IPS-20b (cell line): ENCODE data around the gene NSD1.

Experiments used
- H3K27ac ChIP-seq: one replicate; pipeline ENCODE4 v1.5.1; 2013; ENCODE audit warnings: low read length
- H3K27me3 ChIP-seq: 2 replicates; pipeline ENCODE4 v1.6.1; 2013; ENCODE audit warnings: mild to moderate bottlenecking, low read length, inconsistent platforms; ENCODE audit not compliant: insufficient read depth
- H3K36me3 ChIP-seq: 2 replicates; pipeline ENCODE4 v1.6.1; 2013; ENCODE audit warnings: low read depth, mild to moderate bottlenecking, inconsistent platforms, low read length, moderate library complexity; ENCODE audit not compliant: insufficient read depth
- H3K4me1 ChIP-seq: 2 replicates; pipeline ENCODE4 v1.6.1; 2013; ENCODE audit warnings: mild to moderate bottlenecking, control low read depth, inconsistent platforms, low read length, moderate library complexity; ENCODE audit not compliant: insufficient read depth
- H3K4me3 ChIP-seq: 2 replicates; pipeline ENCODE4 v1.5.1; 2013; ENCODE audit warnings: mild to moderate bottlenecking, low read length, inconsistent platforms
- H3K9ac ChIP-seq: 2 replicates; pipeline ENCODE4 v1.6.1; 2013; ENCODE audit warnings: low read depth, mild to moderate bottlenecking, inconsistent platforms, low read length, moderate library complexity
- H3K9me3 ChIP-seq: 2 replicates; pipeline ENCODE4 v1.6.1; 2013; ENCODE audit warnings: mild to moderate bottlenecking, low read depth, low read length, inconsistent platforms; ENCODE audit not compliant: insufficient read depth

Gene NSD1

DNA sequence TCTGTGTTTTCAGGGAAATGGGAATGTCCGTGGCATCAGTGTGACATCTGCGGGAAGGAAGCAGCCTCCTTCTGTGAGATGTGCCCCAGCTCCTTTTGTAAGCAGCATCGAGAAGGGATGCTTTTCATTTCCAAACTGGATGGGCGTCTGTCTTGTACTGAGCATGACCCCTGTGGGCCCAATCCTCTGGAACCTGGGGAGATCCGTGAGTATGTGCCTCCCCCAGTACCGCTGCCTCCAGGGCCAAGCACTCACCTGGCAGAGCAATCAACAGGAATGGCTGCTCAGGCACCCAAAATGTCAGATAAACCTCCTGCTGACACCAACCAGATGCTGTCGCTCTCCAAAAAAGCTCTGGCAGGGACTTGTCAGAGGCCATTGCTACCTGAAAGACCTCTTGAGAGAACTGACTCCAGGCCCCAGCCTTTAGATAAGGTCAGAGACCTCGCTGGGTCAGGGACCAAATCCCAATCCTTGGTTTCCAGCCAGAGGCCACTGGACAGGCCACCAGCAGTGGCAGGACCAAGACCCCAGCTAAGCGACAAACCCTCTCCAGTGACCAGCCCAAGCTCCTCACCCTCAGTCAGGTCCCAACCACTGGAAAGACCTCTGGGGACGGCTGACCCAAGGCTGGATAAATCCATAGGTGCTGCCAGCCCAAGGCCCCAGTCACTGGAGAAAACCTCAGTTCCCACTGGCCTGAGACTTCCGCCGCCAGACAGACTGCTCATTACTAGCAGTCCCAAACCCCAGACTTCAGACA is 160.4 kb downstream of the NSD1 start:
- Histone ChIP-seq H3K9me3 (no peaks in the 10 kb centered on the region), H3K4me3 (no peak overlapping the region), H3K36me3 (peaks cover 93% of the 10 kb centered on the region), H3K27ac (no peak overlapping the region), H3K27me3 (no peaks in the 10 kb centered on the region), H3K4me1 (no peaks in the 10 kb centered on the region), H3K9ac (no peak overlapping the region)

DNA sequence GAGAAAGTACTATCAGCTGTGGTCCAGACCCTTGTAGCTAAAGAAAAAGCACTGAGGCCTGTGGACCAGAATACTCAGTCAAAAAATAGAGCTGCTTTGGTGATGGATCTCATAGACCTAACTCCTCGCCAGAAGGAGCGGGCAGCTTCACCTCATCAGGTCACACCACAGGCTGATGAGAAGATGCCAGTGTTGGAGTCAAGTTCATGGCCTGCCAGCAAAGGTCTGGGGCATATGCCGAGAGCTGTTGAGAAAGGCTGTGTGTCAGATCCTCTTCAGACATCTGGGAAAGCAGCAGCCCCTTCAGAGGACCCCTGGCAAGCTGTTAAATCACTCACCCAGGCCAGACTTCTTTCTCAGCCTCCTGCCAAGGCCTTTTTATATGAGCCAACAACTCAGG is 161.1 kb downstream of the NSD1 start:
- Histone ChIP-seq H3K27ac (no peak overlapping the region), H3K4me1 (no peaks in the 10 kb centered on the region), H3K4me3 (no peak overlapping the region), H3K36me3 (peaks cover 87% of the 10 kb centered on the region), H3K27me3 (no peaks in the 10 kb centered on the region), H3K9ac (no peak overlapping the region), H3K9me3 (no peaks in the 10 kb centered on the region)

DNA sequence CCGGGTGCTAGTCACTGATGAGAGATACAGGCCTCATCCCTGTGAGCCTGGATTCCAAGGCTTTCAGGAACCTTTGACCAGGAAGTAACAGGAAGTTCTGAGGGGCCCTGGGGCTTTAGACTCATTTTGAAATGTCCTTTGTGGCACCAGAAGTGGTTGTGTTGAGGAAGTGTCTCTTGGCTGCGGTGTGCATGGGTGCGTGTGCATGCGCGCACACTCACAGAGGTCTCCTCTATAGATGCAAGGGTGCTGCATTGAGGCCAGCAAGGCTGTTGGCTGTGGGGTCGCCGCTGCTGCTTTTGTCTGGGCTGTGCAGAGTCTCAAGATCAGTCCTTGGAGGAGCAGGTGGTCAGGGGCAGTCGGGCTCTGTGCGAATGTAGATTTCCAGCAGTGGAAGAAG is 162.4 kb downstream of the NSD1 start:
- no peak overlapping the region for H3K9ac ChIP-seq

DNA sequence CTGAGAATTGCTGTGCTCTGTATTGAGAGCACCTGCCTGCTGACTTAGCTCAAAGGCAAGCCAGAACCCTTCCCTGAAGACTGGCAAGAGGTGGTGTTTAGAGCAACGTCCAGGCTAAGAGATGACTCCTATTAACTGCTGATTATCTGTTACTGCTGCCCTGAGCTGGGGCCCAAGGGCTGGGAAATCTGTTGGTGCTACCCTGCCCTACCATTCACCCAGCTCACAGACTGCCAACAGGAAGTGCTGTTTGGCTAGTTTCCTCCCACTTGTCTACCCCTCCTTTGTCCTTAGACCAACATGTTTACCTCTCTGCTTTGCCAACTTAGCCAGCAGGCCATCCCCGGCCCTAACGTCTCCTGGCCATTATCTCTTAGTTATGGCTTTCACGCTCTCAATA is 163.0 kb downstream of the NSD1 start:
- Histone ChIP-seq H3K27ac (no peak overlapping the region), H3K4me1 (no peaks in the 10 kb centered on the region), H3K27me3 (no peaks in the 10 kb centered on the region), H3K9me3 (no peaks in the 10 kb centered on the region), H3K4me3 (no peak overlapping the region), H3K9ac (no peak overlapping the region), H3K36me3 (peaks cover 82% of the 10 kb centered on the region)

More for the DNA sequence above, 162.4 kb downstream of the NSD1 start:
- Histone ChIP-seq H3K36me3 (peaks cover 82% of the 10 kb centered on the region), H3K27me3 (no peaks in the 10 kb centered on the region), H3K9me3 (no peaks in the 10 kb centered on the region), H3K27ac (no peak overlapping the region), H3K4me3 (no peak overlapping the region), H3K4me1 (no peaks in the 10 kb centered on the region)

DNA sequence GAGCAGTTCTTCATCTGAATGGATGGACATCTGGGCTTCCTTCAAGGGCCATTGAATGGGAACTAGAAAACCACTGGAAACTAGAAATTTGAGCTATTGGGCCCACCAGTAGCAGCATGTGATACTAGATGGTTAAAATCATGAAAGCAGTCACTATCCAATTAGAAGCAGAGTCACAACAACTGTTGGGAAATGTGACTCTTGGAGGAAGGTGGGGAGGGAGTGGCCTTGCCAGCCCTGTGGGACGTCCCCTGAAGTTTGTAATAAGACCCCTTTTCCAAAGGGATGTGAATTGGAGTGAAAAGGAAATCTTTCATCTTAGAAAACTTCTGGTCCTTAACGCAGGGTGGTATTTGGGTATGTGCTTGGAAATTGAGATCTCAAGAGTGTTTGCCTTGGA is 164.3 kb downstream of the NSD1 start:
- Histone ChIP-seq H3K9me3 (no peaks in the 10 kb centered on the region), H3K36me3 (peaks cover 74% of the 10 kb centered on the region), H3K4me1 (no peaks in the 10 kb centered on the region), H3K4me3 (no peak overlapping the region), H3K27me3 (no peaks in the 10 kb centered on the region), H3K27ac (no peak overlapping the region), H3K9ac (no peak overlapping the region)

DNA sequence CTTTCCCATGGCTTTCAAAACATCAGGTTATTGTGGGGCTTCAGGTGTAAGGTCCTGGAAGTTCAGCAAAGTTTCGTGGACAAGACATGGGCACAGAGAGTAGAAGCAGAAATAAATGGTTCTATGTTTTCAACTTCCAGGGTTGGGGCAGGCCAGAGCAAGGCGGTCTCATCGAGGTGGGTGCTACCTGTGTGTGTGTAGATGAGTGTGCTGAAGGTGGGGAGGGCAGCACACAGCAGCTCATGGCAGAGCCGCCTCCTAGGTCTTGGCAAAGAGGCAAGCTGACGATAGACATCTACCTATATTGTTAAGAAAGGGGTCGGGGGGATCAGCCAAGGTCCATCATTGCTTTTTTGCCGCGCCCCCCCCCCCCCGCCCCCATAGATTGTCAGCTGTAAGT is 166.1 kb downstream of the NSD1 start:
- H3K9ac ChIP-seq: no peak overlapping the region
- no peak overlapping the region for H3K4me3 ChIP-seq
- H3K4me1 ChIP-seq: peaks cover 2% of the 10 kb centered on the region
- no peak overlapping the region for H3K27ac ChIP-seq
- peaks cover 57% of the 10 kb centered on the region for H3K36me3 ChIP-seq
- H3K27me3 ChIP-seq: no peaks in the 10 kb centered on the region
- H3K9me3 ChIP-seq: no peaks in the 10 kb centered on the region

DNA sequence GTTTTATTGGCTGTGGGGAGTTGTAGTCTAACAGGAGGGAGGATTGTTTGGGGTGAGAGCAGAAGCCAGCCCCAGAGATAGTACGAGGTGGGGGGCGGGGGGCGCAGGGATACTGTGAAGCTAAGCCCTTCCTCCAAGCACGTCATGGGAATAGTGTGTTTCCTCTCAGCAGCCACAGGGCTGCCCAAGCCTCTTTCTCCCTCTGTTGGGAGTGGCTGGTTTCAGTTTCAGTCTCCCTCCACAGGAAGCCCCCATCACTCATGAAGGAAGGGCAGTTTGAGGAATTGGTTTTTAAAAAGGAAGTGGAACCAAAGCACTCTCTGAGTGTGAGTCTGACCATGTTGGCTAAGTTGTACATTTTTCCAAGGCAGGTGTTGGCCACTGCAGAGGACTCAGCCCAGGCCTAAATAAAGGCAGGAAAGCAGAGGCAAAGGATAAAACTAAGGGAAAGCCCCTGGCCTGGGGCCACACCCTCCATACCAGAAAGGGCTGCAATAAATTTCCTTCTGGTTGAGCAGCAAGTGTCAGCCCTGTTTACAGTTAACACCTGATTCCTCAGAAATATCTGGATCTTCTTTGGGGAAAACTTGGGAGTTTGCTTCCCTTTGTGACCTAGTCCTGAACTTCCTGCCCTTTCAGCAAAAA is 166.8 kb downstream of the NSD1 start:
- H3K4me3 ChIP-seq: no peak overlapping the region

DNA sequence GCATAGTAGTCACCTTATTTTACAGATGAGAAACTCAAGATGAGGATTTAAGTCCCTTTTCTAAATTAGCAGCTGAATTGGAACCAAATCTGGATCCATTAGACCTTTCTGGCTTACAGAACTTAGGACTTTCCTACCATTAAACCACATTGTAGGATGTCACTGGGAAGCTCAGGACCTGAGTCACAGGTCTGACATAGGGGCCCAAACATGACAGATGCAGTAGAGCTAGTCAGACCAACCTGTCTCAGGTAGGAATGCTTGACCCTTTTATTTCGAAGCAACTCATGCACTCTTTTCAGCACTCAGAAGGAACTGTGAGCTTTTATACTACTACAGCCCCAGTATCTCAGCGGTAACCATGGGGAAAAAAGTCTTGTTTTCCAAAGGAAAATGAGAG is 167.4 kb downstream of the NSD1 start:
- H3K9ac ChIP-seq: no peak overlapping the region
- no peaks in the 10 kb centered on the region for H3K27me3 ChIP-seq
- H3K9me3 ChIP-seq: no peaks in the 10 kb centered on the region
- H3K4me1 ChIP-seq: peaks cover 5% of the 10 kb centered on the region
- H3K36me3 ChIP-seq: peaks cover 57% of the 10 kb centered on the region
- no peak overlapping the region for H3K27ac ChIP-seq
- H3K4me3 ChIP-seq: no peak overlapping the region

More for the DNA sequence above, 166.8 kb downstream of the NSD1 start:
- Histone ChIP-seq H3K9me3 (no peaks in the 10 kb centered on the region), H3K27me3 (no peaks in the 10 kb centered on the region), H3K27ac (no peak overlapping the region), H3K9ac (no peak overlapping the region), H3K36me3 (peaks cover 57% of the 10 kb centered on the region), H3K4me1 (peaks cover 5% of the 10 kb centered on the region)

DNA sequence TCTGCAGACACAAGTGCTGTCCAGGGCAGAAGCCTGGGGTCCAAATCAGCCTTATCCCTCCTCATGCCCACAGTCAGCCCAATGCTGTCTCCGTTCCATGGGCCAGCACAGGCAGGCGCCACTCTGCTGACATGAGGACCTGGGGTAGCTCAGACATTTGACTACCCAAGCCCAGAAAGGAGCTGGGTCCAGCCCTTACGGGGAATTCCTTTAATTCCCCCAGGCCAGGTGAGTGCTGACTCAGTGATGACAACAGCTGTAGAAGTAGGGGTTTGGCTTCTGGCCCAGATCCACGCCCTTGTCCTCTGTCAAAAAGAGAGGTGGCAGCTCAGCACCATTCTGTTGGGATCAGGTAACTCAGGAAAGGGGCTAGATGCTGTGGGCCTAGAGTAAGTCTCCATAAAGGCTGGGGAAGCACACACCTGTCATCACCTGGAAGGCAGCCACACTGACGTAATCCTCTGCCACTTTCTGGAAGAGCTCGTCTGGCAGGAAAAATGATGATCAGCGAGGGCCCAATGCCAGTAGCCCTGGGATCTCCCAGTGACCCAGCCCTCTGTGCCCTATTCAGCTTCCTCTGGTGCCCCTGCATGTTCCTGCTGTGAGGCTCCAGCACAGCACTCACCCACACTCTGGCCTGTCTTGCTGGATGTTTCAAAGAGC is 168.1 kb downstream of the NSD1 start:
- Histone ChIP-seq H3K4me1 (peaks cover 5% of the 10 kb centered on the region), H3K27ac (no peak overlapping the region), H3K9ac (no peak overlapping the region), H3K4me3 (no peak overlapping the region; the same call in 1 of the 2 replicates), H3K27me3 (no peaks in the 10 kb centered on the region), H3K36me3 (peaks cover 57% of the 10 kb centered on the region), H3K9me3 (no peaks in the 10 kb centered on the region)

DNA sequence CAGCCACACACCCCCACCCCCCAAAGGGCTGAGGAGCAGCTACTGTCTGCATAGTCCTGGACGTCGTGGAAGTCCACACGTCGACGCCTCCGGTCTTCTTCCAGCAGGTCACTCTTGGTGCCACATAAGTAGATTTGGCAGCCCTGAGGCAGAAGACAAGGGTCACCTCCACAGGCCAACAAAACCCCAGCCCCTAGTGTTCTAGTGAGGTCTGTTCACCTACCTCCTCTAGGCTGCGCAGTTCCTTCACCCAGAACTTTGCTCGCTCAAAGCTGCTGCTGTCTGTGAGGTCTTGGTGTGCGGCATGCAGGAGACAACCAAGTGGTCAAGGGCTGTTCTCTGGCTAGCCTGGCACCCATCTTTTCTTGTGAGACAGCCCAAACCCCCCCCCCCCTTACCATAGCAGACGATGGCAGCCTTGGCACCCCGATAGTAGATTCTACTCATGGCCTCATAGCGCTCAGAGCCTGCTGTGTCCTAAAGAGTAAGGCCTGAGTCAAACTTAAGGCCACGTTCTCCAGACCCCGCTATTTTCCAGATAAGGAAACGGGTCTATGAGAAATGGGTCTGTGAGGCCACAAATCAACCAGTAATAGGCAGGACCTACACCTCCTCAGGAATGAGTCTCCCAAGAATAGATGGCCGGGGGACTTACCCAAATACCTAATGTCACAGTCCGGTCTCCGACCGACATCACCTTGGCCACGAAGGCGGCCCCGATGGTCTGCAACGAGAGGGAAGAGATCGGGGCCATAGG is 169.0 kb downstream of the NSD1 start:
- Histone ChIP-seq H3K9me3 (no peaks in the 10 kb centered on the region), H3K27me3 (no peaks in the 10 kb centered on the region), H3K36me3 (peaks cover 57% of the 10 kb centered on the region), H3K4me3 (peak overlapping the region; percentile 98), H3K9ac (peak overlapping the region; percentile 71; the same call in 1 of the 2 replicates), H3K4me1 (peaks cover 5% of the 10 kb centered on the region), H3K27ac (no peak overlapping the region)

DNA sequence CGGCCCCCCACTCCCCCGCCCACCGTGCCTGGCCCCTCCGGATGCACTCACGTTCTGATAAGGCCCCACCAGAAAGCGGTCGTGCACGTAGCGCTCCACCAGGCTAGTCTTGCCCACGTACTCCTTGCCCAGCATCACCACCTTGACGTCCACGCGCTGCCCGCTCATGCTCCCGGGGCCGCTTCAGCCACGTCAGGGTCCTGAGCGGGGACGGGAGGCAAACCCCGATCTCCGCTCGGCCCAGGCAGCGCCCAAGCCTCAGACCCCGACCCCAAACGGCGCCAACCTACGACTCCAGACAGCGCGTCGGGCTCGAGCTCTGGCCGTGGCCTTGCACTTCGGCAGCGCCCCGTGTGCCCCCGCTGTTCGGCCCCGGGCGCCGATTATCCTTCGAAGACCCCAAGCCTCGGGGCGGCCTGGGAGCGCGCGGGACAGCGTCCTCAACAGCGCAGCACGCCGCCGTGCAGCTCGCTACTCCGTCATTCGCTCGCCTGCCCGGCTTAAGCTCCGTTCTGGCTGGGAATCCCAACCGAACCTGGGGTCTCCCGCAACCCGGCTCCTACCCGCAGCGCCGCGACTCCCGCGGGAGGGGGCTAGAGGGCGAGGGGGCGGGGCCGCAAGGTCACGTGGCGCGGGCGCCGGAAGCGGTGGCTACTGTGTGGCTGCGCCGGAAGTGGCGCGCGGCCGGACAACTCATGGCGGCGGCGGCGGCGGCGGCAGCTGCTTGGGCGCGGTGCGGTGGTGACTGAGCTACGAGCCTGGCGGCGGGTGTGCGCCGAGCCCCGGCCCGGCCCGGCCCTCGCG is 169.8 kb downstream of the NSD1 start, which contains the start of the genes PRELID1 and RAB24:
Gene PRELID1 (plus strand): TSS at position 679 of the 804 bp plus-strand sequence. CDS start 187 bp downstream, outside the sequence.
Gene RAB24 (minus strand): TSS at position 599 of the 804 bp plus-strand sequence. CDS start 431 bp downstream, at position 168.
- peak within 1 kb of the TSS; percentile 96 for H3K9ac ChIP-seq
- peaks cover 49% of the 10 kb centered on the region for H3K36me3 ChIP-seq
- no peak within 1 kb of the TSS for H3K27ac ChIP-seq
- peak within 1 kb of the TSS; percentile 98 for H3K4me3 ChIP-seq
- H3K9me3 ChIP-seq: no peaks in the 10 kb centered on the region
- H3K27me3 ChIP-seq: no peaks in the 10 kb centered on the region
- H3K4me1 ChIP-seq: peaks cover 5% of the 10 kb centered on the region
